GM20000 (cell line): ENCODE data around the gene DDIT3.
"Not testable (repeated sequence)": the region's sequence is repeated elsewhere in the genome, so short reads cannot be mapped to it uniquely, and the experiment has no call there.

ENCODE experiments used
- DNase-seq: peaks from one replicate; pipeline ENCODE4 v3.0.0; 2012; ENCODE audit warnings: low spot score
- TF ChIP-seq, protein P1 (sequence below): IDR thresholded peaks from 2 replicates; pipeline ENCODE4 v1.5.1; 2012; ENCODE audit warnings: mild to moderate bottlenecking, control low read depth; ENCODE audit errors: extremely low read depth, missing control alignments

The DDIT3 gene

DNA sequence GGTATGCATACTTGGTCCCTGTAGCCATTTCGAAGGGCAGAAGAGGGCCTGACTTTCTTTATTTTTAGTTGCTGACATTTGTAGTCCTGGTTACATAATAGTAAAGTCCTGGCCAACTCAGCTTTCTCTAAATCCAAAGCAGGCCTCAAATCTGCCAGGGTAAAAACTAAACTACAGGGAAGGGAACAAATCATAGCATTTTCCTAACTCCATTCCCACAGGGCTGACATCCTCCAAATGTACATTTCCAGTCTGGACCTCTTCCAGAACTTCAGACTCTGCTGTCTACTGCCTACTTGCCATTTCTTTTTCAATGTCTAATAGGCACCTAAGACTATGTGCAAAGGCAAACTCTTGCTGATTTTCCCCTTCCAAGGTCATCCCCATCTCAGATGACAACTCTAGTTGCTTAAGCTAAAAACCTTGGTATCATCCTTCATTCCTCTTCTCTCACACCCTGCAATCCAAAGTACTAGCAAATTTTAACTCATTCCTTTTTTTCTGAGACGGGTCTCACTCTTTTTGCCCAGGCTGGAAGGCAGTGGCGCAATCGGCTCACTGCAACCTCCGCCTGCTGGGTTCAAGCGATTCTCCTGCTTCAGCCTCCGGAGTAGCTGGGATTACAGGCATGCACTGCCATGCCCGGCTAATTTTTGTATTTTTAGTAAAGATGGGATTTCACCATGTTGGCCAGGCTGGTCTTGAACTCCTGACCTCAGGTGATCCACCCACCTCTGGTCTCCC, 2.0 kb downstream of the DDIT3 start:
- no peak for DNase-seq
- TF ChIP-seq, protein P1, sequence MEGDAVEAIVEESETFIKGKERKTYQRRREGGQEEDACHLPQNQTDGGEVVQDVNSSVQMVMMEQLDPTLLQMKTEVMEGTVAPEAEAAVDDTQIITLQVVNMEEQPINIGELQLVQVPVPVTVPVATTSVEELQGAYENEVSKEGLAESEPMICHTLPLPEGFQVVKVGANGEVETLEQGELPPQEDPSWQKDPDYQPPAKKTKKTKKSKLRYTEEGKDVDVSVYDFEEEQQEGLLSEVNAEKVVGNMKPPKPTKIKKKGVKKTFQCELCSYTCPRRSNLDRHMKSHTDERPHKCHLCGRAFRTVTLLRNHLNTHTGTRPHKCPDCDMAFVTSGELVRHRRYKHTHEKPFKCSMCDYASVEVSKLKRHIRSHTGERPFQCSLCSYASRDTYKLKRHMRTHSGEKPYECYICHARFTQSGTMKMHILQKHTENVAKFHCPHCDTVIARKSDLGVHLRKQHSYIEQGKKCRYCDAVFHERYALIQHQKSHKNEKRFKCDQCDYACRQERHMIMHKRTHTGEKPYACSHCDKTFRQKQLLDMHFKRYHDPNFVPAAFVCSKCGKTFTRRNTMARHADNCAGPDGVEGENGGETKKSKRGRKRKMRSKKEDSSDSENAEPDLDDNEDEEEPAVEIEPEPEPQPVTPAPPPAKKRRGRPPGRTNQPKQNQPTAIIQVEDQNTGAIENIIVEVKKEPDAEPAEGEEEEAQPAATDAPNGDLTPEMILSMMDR = no peak

DNA sequence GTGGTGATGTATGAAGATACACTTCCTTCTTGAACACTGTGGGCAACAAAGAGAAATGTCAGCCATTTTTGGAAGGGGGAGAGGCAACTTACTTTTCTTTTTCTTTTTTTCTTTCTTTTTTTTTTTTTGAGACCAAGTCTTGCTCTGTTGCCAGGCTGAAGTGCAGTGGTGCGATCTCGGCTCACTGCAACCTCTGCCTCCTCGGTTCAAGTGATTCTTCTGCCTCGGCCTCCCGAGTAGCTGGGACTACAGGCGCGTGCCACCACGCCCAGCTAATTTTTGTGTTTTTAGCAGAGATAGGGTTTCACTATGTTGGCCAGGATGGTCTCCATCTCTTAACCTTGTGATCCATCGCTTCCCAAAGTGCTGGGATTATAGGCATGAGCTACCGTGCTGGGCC, 2.6 kb downstream of the DDIT3 start:
- not testable (repeated sequence) for DNase-seq

DNA sequence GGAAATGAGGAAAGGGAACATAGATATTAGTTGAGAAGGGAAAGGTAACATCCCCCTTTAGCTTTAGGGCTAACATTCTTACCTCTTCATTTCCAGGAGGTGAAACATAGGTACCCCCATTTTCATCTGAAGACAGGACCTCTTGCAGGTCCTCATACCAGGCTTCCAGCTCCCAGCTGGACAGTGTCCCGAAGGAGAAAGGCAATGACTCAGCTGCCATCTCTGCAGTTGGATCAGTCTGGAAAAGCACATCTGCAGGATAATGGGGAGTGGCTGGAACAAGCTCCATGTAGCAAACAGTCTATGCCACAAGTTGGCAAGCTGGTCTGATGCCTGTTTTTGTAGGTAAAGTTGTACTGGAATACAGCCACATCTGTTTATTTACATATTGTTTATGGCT, 3.1 kb downstream of the DDIT3 start:
- no peak for DNase-seq
- TF ChIP-seq, protein P1 = no peak

- DNase-seq = no peak
- TF ChIP-seq, protein P1 = no peak
These were observed 3.6 kb downstream of the DDIT3 start for GRCh38 chr12:57516617-57517153.

DNA sequence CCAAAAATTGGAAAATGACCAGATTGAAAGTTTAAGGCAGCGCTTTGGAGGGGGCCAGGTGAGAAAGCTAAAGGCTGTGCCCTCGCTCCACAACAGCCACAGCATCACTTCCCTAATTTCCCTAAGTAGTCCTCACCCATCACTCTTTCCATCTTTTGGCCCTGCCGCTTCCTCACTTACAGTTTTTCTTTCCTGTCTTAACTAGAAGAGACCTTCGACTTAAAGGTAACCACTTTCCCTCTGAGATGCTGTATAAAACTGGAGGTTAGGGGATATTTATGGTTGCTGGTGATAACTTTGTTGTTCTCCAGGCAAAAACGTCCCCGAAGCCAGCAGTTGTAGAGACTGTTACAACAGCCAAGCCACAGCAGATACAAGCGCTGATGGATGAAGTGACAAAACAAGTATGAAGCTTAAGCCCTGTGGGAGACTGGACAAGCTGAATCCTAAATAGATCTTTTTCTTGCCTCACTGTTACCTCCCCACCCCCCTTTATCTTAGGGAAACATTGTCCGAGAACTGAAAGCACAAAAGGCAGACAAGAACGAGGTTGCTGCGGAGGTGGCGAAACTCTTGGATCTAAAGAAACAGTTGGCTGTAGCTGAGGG, 4.3 kb downstream of the DDIT3 start:
- DNase-seq = no peak
- TF ChIP-seq, protein P1 = no peak

- DNase-seq = no peak
- TF ChIP-seq, protein P1 = no peak
These were observed 4.8 kb downstream of the DDIT3 start for GRCh38 chr12:57515408-57515933.

DNA sequence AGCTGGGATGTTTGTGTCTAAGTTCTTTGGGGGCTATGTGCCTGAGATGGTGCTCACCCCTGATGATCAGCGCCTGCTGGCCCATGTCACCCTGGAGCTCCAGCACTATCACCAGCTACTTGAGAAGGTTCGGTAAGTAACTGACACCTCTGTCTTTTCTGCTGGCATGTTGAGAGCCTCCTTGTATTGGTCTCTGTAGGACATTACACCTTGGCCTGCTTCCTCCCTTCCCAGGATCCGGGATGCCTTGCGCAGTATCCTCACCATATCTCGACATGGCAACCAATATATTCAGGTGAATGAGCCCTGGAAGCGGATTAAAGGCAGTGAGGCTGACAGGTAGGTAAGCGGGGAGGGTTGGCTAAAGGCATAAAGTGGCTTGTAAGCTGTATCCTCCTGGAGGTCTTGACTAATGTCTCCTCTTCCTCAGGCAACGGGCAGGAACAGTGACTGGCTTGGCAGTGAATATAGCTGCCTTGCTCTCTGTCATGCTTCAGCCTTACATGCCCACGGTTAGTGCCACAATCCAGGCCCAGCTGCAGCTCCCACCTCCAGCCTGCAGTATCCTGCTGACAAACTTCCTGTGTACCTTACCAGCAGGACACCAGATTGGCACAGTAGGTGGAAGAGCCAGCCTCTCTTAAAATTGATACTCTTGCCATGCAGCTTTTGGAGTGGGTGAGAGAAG, 5.5 kb downstream of the DDIT3 start:
- TF ChIP-seq, protein P1 = no peak
- no peak for DNase-seq

DNA sequence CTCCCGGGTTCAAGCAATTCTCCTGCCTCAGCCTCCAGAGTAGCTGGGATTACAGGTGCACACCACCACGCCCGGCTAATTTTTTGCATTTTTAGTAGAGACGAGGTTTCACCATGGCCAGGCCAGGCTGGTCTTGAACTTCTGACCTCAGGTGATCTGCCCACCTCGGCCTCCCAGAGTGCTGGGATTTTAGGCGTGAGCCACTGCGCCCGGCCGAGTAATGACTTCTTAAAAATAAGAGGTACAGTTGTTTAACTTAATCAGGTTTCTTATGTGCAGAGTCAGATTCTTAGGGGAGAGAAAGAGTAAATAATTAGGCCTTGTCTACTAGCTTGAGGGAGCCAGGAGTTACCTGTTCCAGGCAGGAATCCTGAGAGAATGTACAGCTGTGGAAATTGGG, 6.1 kb downstream of the DDIT3 start:
- not testable (repeated sequence) for DNase-seq

GRCh38 chr12:57513677-57514076, 6.6 kb downstream of the DDIT3 start:
- DNase-seq = not testable (repeated sequence)
